A549 (cell line): ENCODE results near the gene SIAH3. TPM values are rescaled to one million over a fixed set of nuclear protein-coding genes. Genes with fewer than 3 reads are reported as not detected.

Experiments used
- ATAC-seq, 2 experiments: fragments of 200-7000 bp in 1 of 2; fragments of >200 bp in 1 of 2; cut with Nextera tagmentation in 1 of 2; cut with Tn5 transposase in 1 of 2; 3 replicates each; pipeline versions ENCODE4 v1.8.0 to v1.9.1; 2018 to 2020; ENCODE audit warnings: mild to moderate bottlenecking in 1 of 2, moderate library complexity in 1 of 2
- CTCF ChIA-PET: fragments of 300-600 bp; sonication (Branson Sonifier 250); formaldehyde crosslinking; extraction: SDS; loops from one replicate; lab custom pipeline; 2021; ENCODE audit warnings: antibody characterized with exemption, inconsistent platforms; lab: Yijun Ruan, JAX
- POLR2A ChIA-PET: fragments of 350-600 bp; formaldehyde crosslinking; extraction: SDS; loops from one replicate; lab custom pipeline; 2021; ENCODE audit warnings: antibody characterized with exemption, inconsistent platforms; lab: Yijun Ruan, JAX
- DNase-seq, 2 experiments: peaks; one replicate each; pipeline versions ENCODE4 v3.0.0 to v3.0.0-alpha.2; 2011 to 2016; ENCODE audit warnings: low read depth in 1 of 2, low spot score in 1 of 2
- FAIRE-seq: peaks from 2 replicates; lab custom pipeline; 2011; peaks lifted over from hg19 to GRCh38; lab: Jason Lieb, UNC
- H3K27ac ChIP-seq, 2 experiments: fragments of >200 bp; sonication (Bioruptor Twin); formaldehyde crosslinking; 3 replicates each; pipeline ENCODE4 v1.5.1; 2016 to 2017
- H3K4me1 ChIP-seq: fragments of >200 bp; sonication (Bioruptor Twin); formaldehyde crosslinking; 3 replicates; pipeline ENCODE4 v1.6.1; 2016
- H3K4me2 ChIP-seq: fragments of >200 bp; sonication (Bioruptor Twin); formaldehyde crosslinking; 3 replicates; pipeline ENCODE4 v1.6.1; 2016
- H3K4me3 ChIP-seq: fragments of >200 bp; sonication (Bioruptor Twin); formaldehyde crosslinking; 3 replicates; pipeline ENCODE4 v1.5.1; 2016
- H3K9me3 ChIP-seq: fragments of >200 bp; sonication (Bioruptor Twin); formaldehyde crosslinking; 3 replicates; pipeline ENCODE4 v1.6.1; 2016
- ATOH8 ChIP-seq: fragments of 250-450 bp; sonication (Bioruptor Pico); IDR thresholded peaks from 2 replicates; pipeline ENCODE4 v1.5.0; 2020; ENCODE audit warnings: low read depth, mild to moderate bottlenecking, moderate library complexity
- CBX8 ChIP-seq: fragments of 200-600 bp; sonication (generic); IDR thresholded peaks from 2 replicates; pipeline ENCODE4 v1.6.1; 2016
- CTCF ChIP-seq: fragments of >200 bp; sonication (Bioruptor Twin); formaldehyde crosslinking; IDR thresholded peaks from 3 replicates; pipeline ENCODE4 v1.5.1; 2016
- ELK1 ChIP-seq: fragments of 150-350 bp; IDR thresholded peaks from 2 replicates; pipeline ENCODE4 v1.6.1; 2014; ENCODE audit warnings: low read depth, mild to moderate bottlenecking, low read length
- EP300 ChIP-seq, 2 experiments: fragments of >200 bp; sonication (Bioruptor Twin); formaldehyde crosslinking; IDR thresholded peaks; 2 replicates in 1 of 2; 3 replicates in 1 of 2; pipeline ENCODE4 v1.6.1; 2016 to 2017
- HES2 ChIP-seq: fragments of >200 bp; sonication (Bioruptor Twin); formaldehyde crosslinking; IDR thresholded peaks from 2 replicates; pipeline ENCODE4 v1.6.1; 2016
- HEYL ChIP-seq: fragments of 250-450 bp; sonication (Bioruptor Pico); IDR thresholded peaks from 2 replicates; pipeline ENCODE4 v1.8.0; 2021; ENCODE audit warnings: mild to moderate bottlenecking, moderate library complexity
- HMGXB4 ChIP-seq: fragments of 250-450 bp; sonication (Bioruptor Pico); IDR thresholded peaks from 2 replicates; pipeline ENCODE4 v1.5.0; 2021; ENCODE audit warnings: mild to moderate bottlenecking, moderate library complexity, borderline replicate concordance
- HOXB13 ChIP-seq: fragments of 250-450 bp; sonication (Bioruptor Pico); IDR thresholded peaks from 2 replicates; pipeline ENCODE4 v1.5.0; 2020; ENCODE audit warnings: low read depth, mild to moderate bottlenecking, moderate library complexity
- JUN ChIP-seq, 2 experiments: fragments of >200 bp; sonication (Bioruptor Twin); formaldehyde crosslinking; IDR thresholded peaks; 2 replicates in 1 of 2; 3 replicates in 1 of 2; pipeline ENCODE4 v1.6.1; 2016 to 2017
- KDM5A ChIP-seq: fragments of 200-600 bp; sonication (generic); IDR thresholded peaks from 2 replicates; pipeline ENCODE4 v1.6.1; 2016; ENCODE audit warnings: antibody characterized with exemption, mild to moderate bottlenecking
- MAX ChIP-seq: IDR thresholded peaks from 2 replicates; pipeline ENCODE4 v1.6.1; 2012
- RNF2 ChIP-seq: fragments of 200-600 bp; sonication (generic); IDR thresholded peaks from 2 replicates; pipeline ENCODE4 v1.6.1; 2016; ENCODE audit warnings: low read depth, mild to moderate bottlenecking, antibody characterized with exemption, moderate library complexity, borderline replicate concordance
- WGBS: methylation state at CpG from one replicate; pipeline ENCODE4 v1.1.6; 2017; ENCODE audit errors: missing lambda C conversion rate; 5-methylcytosine and 5-hydroxymethylcytosine counted together
- polyA plus RNA-seq, 4 experiments: library from polyadenylated mRNA; depleted of rRNA in 3 of 4; stranded (reverse); fragments of >200 nt; fragmentation: RNase III in 1 of 4; extraction: RNeasy Plus Mini Kit Qiagen cat#74134 plus additional on column Dnase treatment in 1 of 4; gene quantifications; 2 replicates in 3 of 4; 3 replicates in 1 of 4; pipeline ENCODE4 v1.2.3, GENCODE V29; 2011 to 2017

Gene SIAH3
- polyA plus RNA-seq, 2 of the 4 experiments (the other 2 are of a cell fraction) = not detected

GRCh38 chr13:45751885-45752284, 99.7 kb downstream of the SIAH3 start (continued):
- no peak for TF ChIP-seq CTCF
- no peak for TF ChIP-seq ATOH8 (CRISPR knock-in tag)
- no peak for TF ChIP-seq CBX8
- TF ChIP-seq, all 56 proteins: peak for 0

GRCh38 chr13:45750566-45750965, 101.0 kb downstream of the SIAH3 start:
- TF ChIP-seq MAX (no peak), HMGXB4 (no peak), ELK1 (no peak), EP300 (IDR thresholded peaks at IDR 0.05) (no peak), JUN (IDR thresholded peaks at IDR 0.05) (no peak)
- POLR2A ChIA-PET = no interaction called here
- no peaks in the 10 kb centered on the region for H3K9me3 ChIP-seq
- ATAC-seq (no peak), DNase-seq (no peak), FAIRE-seq (no peak)
- WGBS = 65% methylated on average over 3 of the region's 3 CpGs
- no peak overlapping the region for H3K4me3 ChIP-seq
- CTCF ChIA-PET = no interaction called here
- H3K27ac ChIP-seq = no peak overlapping the region
- H3K4me2 ChIP-seq = no peak overlapping the region
- no peaks in the 10 kb centered on the region for H3K4me1 ChIP-seq

- CTCF ChIA-PET = no interaction called here
- FAIRE-seq (no peak), DNase-seq (no peak), ATAC-seq (no peak)
- Histone ChIP-seq H3K9me3 (no peaks in the 10 kb centered on the region), H3K4me2 (no peak overlapping the region), H3K4me1 (no peaks in the 10 kb centered on the region), H3K27ac (no peak overlapping the region), H3K4me3 (no peak overlapping the region)
- 39% methylated on average over 13 of the region's 13 CpGs for WGBS
- TF ChIP-seq RNF2 = no peak
- TF ChIP-seq KDM5A = no peak
- no peak for TF ChIP-seq HOXB13 (CRISPR knock-in tag)
- no peak for TF ChIP-seq JUN (IDR thresholded peaks at IDR 0.05)
- TF ChIP-seq ELK1 = no peak
- no peak for TF ChIP-seq EP300 (IDR thresholded peaks at IDR 0.05)
- TF ChIP-seq HES2 = no peak
- TF ChIP-seq HEYL (CRISPR knock-in tag) = no peak
- POLR2A ChIA-PET = no interaction called here
Measured at GRCh38 chr13:45748941-45749759, 102.4 kb downstream of the SIAH3 start.
